GM19463 (cell line): ENCODE results near the gene COL25A1.
"Not testable (repeated sequence)": the region's sequence is repeated elsewhere in the genome, so short reads cannot be mapped to it uniquely, and the experiment has no call there.

Experiments
- ATAC-seq: cut with Tn5 transposase; IDR thresholded peaks from one replicate; pipeline ENCODE4 v1.9.1; 2021; ENCODE audit warnings: mild to moderate bottlenecking, moderate library complexity; ENCODE audit not compliant: unreplicated experiment

COL25A1 gene

DNA sequence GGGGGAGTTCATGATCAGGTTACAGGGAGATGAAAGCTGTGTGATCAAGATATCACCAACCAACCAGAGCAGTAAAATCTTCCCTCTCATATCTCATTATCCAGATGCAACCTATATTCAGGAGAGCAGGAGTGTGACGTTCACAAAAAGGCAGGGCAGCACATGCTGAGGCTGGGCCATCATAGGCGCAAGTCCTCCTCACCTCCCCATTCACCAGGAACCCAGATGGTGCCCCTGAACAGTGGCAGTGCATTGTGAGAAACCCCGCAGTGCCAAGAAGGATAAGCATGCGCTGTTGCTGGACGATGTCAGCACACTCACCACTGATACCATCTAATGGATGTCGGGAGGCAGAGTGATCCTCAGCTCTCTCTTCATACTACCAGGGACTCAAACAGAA is 170.9 kb downstream of the COL25A1 start:
- ATAC-seq: no peak

DNA sequence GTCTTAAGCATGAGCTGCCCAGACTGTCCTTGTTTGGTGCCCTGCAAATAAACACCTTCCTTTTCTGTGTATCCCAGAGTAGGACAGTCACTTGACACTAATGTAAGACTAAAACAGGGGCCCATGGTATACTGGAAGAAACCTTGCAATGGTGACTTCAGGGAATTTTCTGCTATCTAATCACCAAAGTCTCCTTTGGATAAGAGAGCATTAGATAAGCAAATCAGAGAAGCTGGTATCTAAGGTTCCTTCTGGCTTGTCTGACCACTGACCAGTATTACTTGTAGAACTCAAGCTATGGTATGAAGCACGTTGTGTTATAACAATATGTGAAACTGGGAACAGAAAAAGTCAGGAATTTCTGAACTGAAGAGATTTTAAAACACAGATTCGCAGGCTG is 173.9 kb downstream of the COL25A1 start:
- no peak for ATAC-seq

DNA sequence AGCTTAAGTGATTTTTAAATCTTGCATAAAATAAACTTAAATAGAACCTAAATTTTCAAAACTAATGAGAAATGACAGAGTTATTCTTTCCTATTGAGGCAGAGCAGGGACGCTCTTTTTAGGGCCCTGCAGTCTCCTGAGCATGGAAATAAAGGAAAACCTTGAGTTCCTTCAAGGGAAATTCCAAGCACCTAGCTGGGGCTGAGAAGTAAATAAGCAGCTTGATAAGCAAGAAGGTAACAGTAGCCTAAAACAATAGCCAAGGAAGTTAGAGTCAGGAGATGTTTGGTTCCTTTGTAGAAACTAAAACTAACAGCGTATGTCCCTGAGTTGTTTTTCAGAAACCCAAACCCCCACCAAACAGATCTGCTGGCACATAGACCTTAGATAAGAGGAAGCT is 174.6 kb downstream of the COL25A1 start:
- ATAC-seq: no peak

DNA sequence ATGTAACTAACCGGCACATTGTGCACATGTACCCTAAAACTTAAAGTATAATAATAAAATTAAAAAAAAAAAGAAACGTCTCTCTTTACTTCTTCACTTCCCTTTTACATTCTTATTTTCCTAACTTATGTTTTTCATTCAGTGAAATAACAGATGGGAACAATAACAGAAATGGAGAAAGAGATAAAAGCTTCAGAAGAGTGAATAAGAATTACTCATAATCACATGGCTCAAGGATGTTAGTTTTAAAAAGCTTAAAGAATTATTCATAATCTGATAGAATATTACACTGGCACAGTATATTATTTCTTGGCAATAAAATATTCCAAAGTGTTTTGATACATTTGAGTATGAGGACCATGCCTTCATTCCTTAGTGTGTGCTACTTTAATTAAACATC is 175.6 kb downstream of the COL25A1 start:
- no peak for ATAC-seq

DNA sequence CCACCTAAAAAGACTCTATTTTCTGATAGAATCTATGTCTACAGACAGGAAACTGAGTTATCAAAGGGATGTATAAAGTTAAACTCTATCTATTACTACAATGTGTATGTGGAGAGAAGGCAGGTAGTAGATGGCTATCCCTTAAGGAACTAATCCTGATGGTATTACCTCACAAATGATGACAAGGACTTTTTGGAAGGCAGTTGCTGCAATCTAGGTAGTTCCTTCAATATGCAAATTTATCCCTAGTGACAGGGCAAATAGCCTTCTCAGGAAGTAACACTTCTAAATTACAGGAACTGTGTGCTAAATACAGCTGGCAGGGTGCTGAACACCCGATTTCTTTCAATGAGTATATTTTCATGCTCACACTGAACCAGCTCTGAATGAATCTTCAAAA is 177.4 kb downstream of the COL25A1 start:
- ATAC-seq: no peak

DNA sequence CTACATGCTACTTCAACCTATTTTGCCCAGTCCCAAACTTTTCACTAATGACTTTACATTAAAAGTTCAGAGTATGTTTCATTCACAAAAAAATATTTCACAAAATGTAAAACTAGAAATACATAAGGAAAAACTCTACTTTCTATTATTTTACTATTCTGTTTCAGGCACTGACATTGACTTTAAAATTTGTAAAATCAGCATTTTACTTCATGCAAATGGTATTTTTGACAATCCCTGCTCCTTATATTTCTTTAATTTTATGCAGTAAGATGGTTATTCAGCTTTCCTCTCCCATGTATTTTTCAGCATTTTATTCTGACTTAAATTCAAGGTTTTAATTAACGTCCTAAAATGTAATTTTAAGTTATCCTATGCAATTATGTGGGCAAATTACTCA is 178.5 kb downstream of the COL25A1 start:
- ATAC-seq: no peak

DNA sequence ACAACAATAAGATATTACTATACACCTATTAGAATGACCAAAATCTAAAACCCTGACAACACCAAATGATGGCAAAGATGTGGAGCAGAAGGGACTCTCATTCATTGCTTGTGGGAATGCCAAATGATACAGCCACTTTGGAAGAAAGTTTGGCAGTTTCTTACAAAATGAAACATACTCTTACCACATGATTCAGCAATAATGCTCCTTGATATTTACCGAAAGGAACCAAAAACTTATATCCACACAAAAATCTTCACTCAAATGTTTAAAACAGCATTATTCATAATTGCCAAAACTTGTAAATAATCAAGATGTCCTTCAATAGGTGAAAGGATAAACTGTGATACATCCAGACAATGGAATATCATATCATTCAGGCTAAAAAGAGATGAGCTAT is 180.9 kb downstream of the COL25A1 start:
- ATAC-seq: no peak

DNA sequence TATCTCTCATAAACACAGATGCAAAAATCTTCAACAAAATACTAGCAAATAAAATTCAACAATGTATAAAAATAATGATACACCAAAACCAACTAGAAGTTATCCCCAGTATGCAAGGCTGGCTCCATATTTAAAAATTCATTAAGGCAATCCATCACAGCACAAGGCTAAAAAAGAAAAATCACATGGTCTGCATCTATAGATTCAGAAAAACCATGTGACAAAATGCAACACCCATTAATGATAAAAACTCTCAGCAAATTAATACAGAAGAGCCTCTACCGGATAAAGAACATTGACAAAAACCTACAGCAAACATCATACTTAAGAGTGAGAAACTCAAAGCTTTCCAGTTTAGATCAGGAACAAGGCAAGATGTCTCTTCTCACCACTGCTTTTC is 182.6 kb downstream of the COL25A1 start:
- ATAC-seq: no peak

DNA sequence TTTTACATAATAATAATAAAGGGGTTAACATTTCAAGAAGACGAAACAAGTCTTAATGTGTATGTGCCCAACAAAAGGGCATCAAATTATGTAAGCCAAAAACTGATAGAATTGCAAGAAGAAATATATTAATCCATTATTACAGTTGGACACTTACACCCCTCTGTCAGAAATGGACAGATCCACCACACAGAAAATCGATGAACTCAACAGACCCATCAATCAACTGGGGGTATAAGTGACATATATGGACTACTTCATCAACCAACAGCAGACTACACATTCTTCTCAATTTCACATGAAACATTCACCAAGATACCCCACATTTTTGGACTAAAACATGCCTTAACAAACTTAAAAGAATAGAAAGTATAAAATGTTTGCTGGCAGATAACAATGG is 183.8 kb downstream of the COL25A1 start:
- ATAC-seq: no peak

DNA sequence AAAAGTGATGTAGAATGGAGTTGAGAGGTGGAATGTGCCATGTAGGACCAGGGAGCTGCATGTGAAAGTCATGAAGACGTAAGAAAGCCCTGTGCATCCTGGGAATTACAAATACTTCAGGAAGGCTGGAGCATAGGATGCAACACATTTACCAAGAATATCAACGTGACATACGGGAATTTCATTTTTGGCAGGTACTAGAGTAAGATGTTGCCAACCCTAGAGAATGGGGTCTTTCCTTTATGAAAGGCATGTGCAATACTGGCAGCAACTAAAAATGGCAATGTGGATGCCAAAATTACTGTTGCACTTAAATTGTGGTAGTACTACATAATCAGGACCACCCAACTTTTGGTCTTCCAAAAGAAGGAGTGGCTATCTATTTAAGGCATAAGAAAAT is 188.0 kb downstream of the COL25A1 start:
- no peak for ATAC-seq

DNA sequence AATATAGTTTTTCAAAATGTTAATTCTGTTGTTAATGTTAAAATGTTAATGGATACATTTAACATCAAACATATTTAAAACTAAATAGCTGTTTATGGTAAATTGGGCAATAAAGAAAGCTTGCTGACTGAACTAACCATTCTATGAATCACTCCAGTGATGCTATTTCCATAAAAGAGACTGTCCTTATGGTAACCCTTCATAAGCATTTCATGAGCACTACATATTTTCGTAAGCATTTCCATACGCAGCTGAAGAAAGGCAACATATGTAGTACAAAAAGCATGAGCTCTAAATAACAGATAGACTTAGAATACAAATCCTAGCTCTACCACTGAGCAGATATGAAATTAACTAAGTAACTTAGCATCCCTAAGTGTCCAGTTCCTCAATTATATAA is 188.9 kb downstream of the COL25A1 start:
- ATAC-seq: no peak

DNA sequence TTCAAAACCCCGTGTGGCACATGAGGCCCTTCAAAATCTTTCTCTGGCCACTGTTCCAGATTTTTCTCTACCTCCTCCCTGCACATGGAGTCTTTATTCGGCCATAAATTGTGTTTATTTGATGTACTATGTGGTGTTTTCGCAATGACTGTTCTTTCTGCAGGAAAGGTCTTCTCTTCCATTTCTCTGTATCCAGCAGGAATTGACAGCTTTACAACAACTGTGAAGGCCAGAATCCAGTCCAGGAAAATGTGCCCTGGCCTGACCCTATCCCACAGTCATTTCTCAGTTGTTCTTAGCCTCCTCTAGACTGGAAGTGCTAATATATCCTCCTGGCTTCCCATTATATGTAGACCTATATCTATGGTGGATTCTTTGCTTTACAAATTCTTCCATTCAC is 191.4 kb downstream of the COL25A1 start:
- no peak for ATAC-seq

DNA sequence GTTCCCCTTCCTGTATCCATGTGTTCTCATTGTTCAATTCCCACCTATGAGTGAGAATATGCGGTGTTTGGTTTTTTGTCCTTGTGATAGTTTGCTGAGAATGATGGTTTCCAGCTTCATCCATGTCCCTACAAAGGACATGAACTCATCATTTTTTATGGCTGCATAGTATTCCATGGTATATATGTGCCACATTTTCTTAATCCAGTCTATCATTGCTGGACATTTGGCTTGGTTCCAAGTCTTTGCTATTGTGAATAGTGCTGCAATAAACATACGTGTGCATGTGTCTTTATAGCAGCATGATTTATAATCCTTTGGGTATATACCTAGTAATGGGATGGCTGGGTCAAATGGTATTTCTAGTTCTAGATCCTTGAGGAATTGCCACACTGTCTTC is 194.2 kb downstream of the COL25A1 start:
- ATAC-seq: not testable (repeated sequence)

DNA sequence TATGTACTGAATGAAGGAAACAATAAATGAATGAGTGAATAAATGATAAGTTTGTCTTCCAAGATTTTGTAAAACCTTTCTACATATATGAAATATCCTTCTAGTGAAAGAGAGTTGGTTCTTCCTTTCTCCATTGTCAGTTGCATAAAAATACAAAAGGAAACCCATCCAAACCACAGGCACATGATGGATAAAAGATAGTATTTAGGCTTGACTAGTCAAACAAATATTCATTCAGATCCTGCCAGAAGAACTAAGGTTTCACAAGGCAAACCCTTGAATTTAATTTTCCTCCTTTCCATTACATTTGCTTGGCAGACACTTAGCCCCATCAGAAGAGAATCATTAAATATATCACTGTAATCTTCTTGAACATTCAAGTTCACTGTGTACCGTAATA is 208.4 kb downstream of the COL25A1 start:
- ATAC-seq: no peak

DNA sequence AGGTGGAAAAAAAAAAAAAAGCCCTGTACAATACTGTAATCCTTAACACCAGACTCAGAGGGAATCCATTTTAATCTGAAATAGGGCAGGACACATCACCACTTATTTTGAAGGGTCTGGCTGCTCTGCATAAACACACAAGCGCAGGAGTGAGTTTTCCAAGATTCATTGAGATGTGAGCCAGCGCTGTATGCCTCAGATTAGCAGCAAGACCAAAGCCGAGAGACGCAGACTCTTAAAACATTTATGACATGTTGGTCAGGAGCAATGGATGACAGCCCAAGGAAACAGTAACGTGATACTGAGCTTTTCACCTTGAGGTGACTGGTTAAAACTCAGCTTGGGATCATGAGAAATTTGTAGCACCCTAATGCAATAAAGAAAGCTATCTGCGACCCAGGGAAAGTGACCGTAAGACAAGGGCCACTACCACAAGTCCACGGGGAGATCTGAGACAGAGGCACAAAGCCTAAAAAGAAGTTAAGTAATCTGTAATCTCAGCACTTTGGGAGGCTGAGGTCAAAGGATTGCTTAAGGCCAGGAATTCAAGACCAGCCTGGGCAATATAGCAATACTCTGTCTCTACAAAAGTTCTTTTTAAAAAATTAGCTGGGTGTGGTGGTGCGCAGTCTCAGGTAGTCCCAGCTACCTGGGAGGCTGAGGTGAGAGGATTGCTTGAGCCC is 210.6 kb downstream of the COL25A1 start:
- no peak for ATAC-seq

DNA sequence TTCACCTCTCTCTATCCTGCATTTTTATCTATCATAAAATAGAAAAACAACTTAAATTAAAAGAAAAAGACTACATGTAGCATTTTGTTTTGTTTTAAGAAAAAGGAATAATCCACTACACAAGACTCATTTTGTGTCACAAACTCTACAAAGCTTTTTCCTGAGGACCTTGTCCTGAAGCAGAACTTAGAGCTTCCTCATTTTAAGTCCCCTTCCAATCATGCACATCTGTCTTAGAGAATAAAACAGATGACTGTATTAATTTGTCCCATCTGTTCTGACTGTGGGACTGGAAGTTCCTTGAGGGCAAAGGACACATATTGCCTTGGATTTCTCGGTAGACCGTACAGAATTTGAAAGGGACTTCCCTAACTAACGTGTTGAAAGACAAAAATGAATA is 218.5 kb downstream of the COL25A1 start:
- no peak for ATAC-seq

DNA sequence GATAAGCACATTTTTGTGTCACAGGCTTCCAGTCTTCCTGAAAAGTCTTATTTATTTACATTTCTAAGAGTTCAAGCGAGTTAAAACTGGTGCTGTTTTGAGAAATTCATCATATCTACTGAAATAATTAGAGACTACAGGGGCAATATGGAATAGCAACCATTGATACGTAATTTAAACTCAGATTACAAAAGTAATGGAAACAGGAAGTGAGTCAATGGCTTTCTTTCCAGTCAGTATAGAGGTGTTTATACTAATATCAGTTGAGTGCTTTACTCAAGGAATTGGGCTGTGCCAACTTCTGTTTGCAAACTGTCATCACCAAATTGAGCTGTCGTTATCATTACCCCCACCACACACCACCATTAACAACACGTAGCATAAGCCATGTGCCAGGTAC is 222.7 kb downstream of the COL25A1 start:
- ATAC-seq: no peak

DNA sequence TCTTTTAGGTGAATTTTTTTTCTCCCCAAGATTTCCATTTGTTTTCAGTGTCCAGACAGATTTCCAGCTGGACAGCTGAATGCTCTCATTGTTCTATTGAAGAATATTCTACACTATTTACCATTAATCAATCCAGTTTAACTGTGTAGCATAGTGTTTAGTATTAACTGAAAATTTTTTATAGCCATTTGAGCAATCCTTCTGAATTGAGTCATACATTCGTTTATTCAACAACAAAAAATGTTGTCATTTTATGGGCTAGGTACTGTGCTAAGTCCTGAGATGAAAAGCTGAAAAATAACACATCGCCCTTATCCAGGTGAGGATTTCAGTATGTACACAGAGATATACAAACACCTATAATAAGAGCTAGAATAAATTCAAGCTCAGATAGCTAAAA is 223.3 kb downstream of the COL25A1 start:
- no peak for ATAC-seq

DNA sequence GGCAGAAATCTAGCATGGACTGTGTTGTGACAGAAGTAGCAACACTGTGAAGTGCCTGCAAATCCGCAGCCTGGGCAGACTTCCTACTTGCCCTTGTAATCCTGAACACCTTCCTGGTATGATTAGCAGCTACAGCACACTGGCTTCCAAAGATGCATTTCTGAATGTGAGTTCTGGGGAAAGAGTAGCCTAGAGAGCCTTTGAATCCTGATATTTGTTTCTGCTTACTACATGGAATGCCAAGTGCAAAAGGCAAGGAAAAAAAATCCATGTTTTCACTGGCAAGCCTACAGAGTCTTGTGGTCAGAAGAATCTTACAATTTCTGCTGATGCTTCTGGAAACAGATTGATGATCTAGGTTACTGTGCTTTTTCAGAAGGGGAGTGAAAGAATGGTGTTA is 223.7 kb downstream of the COL25A1 start:
- no peak for ATAC-seq

DNA sequence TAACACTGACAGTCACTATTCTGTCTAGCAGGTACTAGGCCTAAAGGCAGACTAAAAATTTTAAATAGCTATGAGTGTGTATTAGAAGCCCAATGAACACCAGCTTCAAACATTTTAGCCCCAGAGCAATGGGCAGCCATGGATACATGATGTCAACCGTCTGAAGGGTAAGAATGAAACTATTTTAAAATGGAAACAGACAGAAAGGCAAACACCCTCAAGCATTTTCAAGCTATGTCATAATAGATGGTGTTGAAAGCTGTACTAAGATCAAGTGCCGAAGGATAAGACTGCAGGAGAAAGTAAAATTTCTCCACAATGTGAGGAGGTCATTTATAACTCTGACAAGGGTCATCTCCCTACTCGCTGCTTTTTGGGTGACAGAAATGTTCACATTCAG is 225.0 kb downstream of the COL25A1 start:
- ATAC-seq: no peak

DNA sequence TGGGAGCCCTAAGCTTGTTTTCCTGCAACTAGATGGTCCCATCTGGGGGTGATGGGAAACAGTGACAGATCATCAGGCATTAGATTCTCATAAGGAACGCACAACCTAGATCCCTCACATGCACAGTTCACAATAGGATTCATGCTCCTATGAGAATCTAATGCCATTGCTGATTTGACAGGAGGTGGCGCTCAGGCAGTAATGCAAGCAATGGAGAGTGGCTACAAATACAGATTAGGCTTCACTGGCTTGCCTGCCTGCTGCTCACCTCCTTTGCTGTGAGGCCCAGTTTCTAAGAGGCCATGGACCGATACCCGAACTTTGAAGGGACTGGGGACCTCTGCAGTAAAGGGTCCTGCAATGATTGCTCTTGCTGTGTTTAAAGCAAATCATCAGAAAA is 225.7 kb downstream of the COL25A1 start:
- ATAC-seq: not testable (repeated sequence)

DNA sequence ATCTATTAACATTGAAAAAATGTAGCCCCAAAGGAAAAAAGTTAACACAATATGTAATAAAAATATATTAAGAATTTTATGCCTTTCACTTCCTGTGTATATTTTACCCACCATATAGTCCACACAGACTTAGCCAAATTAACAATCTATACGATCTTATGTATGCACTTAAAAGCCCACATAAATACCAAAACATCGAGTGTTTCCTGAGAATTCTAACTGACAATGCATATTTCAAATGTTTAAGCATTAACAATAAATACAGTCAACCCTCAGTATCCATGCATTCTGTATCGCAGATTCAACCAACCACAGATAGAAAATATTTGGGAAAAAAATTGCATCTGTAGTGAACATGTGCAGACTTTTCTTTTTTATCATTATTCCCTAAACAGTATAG is 226.8 kb downstream of the COL25A1 start:
- ATAC-seq: no peak

DNA sequence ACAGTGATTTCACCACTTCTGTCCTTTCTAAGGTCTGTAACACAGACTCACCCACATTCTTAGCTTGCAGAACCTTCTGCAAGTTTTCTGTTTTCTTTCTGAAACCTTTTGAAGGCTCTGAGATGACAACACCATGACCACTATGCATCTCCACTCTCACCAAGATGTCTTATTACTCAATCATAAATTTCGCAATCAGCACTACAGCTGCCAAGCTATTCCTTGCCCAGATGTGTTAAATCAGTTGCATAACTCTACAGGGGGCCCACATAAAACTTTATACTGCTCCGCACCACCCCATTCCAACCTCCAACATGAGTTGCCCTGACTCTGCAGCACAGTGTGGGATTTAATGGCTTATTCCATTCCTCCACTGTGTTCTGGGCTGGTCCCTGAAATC is 229.9 kb downstream of the COL25A1 start:
- ATAC-seq: no peak
